Lower leg skin (tissue), 4 donors: ENCODE results near the gene CUTA. TPM values are rescaled to one million over a fixed set of nuclear protein-coding genes. Genes with fewer than 3 reads are reported as not detected.

Experiments
- DNase-seq, 2 donors: peaks; one replicate each; pipeline ENCODE4 v3.0.0-alpha.2; 2019; ENCODE audit warnings: low spot score in 2 of 2
- H3K4me3 ChIP-seq: fragments of 200-600 bp; sonication (generic); 2 replicates; pipeline ENCODE4 v1.5.1; 2017; ENCODE audit warnings: mild to moderate bottlenecking, low read depth; ENCODE audit not compliant: poor library complexity, severe bottlenecking
- CTCF ChIP-seq, 3 donors: fragments of 450-650 bp; IDR thresholded peaks; one replicate each; pipeline ENCODE4 v1.5.1; 2016; ENCODE audit warnings: antibody characterized with exemption in 3 of 3, mild to moderate bottlenecking in 3 of 3, moderate library complexity in 2 of 3
- POLR2A ChIP-seq, 2 donors: fragments of 450-650 bp; IDR thresholded peaks; one replicate each; pipeline ENCODE4 v1.6.1; 2016 to 2017; ENCODE audit warnings: antibody characterized with exemption in 2 of 2, mild to moderate bottlenecking in 1 of 2, moderate library complexity in 1 of 2
- WGBS, 2 donors: methylation state at CpG; one replicate each; pipeline ENCODE4 v1.1.5; 2018; 5-methylcytosine and 5-hydroxymethylcytosine counted together
- intact Hi-C: fragments of 100-400 bp; cut with DNase I; formaldehyde crosslinking; loops from one replicate; pipeline ENCODE4 v1.15.0; 2023; ENCODE audit warnings: low total_unique reads
- total RNA-seq, 4 donors: library from RNA; depleted of rRNA; stranded (reverse); fragments of >200 nt; gene quantifications; one replicate each; pipeline ENCODE4 v1.1.0, GENCODE V29; 2016

Gene CUTA
- total RNA-seq, 4 donors from 2014 or later: 96.5 to 162 (median 153) TPM

- no peak for TF ChIP-seq POLR2A (IDR thresholded peaks at IDR 0.05)
- TF ChIP-seq CTCF (IDR thresholded peaks at IDR 0.05): no peak
- DNase-seq: no peak
- 95 to 98% methylated on average over 12 of the region's 12 CpGs for WGBS, 2 donors
- intact Hi-C loops: loop anchor here (5.0 kb wide), 1 partner anchor 1946 kb away; no protein-coding TSS in a partner anchor
- H3K4me3 ChIP-seq: no peak overlapping the region
Observed at GRCh38 chr6:33456156-33456555, 38.2 kb upstream of the CUTA start.

GRCh38 chr6:33455051-33455450 lies 37.1 kb upstream of the CUTA start:
- TF ChIP-seq POLR2A (IDR thresholded peaks at IDR 0.05) (no peak), CTCF (IDR thresholded peaks at IDR 0.05) (no peak)
- peak overlapping the region; percentile 60 for H3K4me3 ChIP-seq
- 41 to 42% methylated on average over 16 of the region's 16 CpGs for WGBS, 2 donors
- intact Hi-C loops: loop anchor here (5.0 kb wide), 1 partner anchor 1947 kb away; no protein-coding TSS in a partner anchor
- peak in 1 of 2 donors; percentile 80 for DNase-seq

GRCh38 chr6:33454009-33454946 lies 36.4 kb upstream of the CUTA start, which contains the start of gene ZBTB9:
Gene ZBTB9 (plus strand): TSS chr6:33454576. CDS start chr6:33455101, 525 bp downstream.
- no peak for TF ChIP-seq POLR2A (IDR thresholded peaks at IDR 0.05)
- peak within 1 kb of the TSS; percentile 60 for H3K4me3 ChIP-seq
- 0 to 1% methylated on average over 30 to 46 of the region's 65 CpGs for WGBS, 2 donors
- intact Hi-C loops: no loop called here
- peak; percentile 96 to 99 for DNase-seq

- no peak for DNase-seq
- TF ChIP-seq POLR2A (IDR thresholded peaks at IDR 0.05) (no peak), CTCF (IDR thresholded peaks at IDR 0.05) (no peak)
- intact Hi-C loops: no loop called here
- H3K4me3 ChIP-seq: peak overlapping the region; percentile 60
- WGBS, 2 donors: 2 to 5% methylated on average over 12 of the region's 12 CpGs
Observed at GRCh38 chr6:33453393-33454008, 35.6 kb upstream of the CUTA start.

- no peak for DNase-seq
- TF ChIP-seq POLR2A (IDR thresholded peaks at IDR 0.05) (no peak), CTCF (IDR thresholded peaks at IDR 0.05) (no peak)
- H3K4me3 ChIP-seq: no peak overlapping the region
- intact Hi-C loops: no loop called here
- WGBS, 2 donors: 84 to 91% methylated on average over 4 of the region's 4 CpGs
Observed at GRCh38 chr6:33452496-33452895, 34.6 kb upstream of the CUTA start.

GRCh38 chr6:33451606-33452005 lies 33.7 kb upstream of the CUTA start:
- no peak overlapping the region for H3K4me3 ChIP-seq
- intact Hi-C loops: no loop called here
- DNase-seq: no peak
- WGBS, 2 donors: 88 to 90% methylated on average over 15 of the region's 15 CpGs
- TF ChIP-seq CTCF (IDR thresholded peaks at IDR 0.05): no peak
- no peak for TF ChIP-seq POLR2A (IDR thresholded peaks at IDR 0.05)
